GM12878 (cell line): Measurements from ENCODE around the gene GRM7. TPM values are rescaled to one million over a fixed set of nuclear protein-coding genes. Genes with fewer than 3 reads are reported as not detected.
A peak's percentile ranks its signal among the peaks of the same experiment; 100 is the strongest.

Experiments
- ASH2L ChIP-seq: fragments of 300-600, 200-600 bp; sonication (generic); IDR thresholded peaks from 2 replicates; pipeline ENCODE4 v1.6.1; 2017; ENCODE audit warnings: low read depth, mild to moderate bottlenecking, borderline replicate concordance
- BRCA1 ChIP-seq: IDR thresholded peaks from 2 replicates; pipeline ENCODE4 v1.6.1; 2011; ENCODE audit warnings: low read depth, low read length, improper control_type of control experiment
- EED ChIP-seq: sonication (generic); IDR thresholded peaks from 2 replicates; pipeline ENCODE4 v1.6.1; 2016; ENCODE audit warnings: antibody characterized with exemption, low read depth
- GABPA ChIP-seq: IDR thresholded peaks from 2 replicates; pipeline ENCODE4 v1.6.1; 2014; ENCODE audit warnings: antibody characterized with exemption, low read depth, mild to moderate bottlenecking, inconsistent platforms
- IKZF2 ChIP-seq, 2 experiments: fragments of 450-650 bp; IDR thresholded peaks; 2 replicates each; pipeline ENCODE4 v1.6.1; 2017; ENCODE audit warnings: mild to moderate bottlenecking in 2 of 2, moderate library complexity in 2 of 2
- IRF4 ChIP-seq: IDR thresholded peaks from 2 replicates; pipeline ENCODE4 v1.6.1; 2011; ENCODE audit warnings: low read depth, low read length
- JUND ChIP-seq: IDR thresholded peaks from 2 replicates; pipeline ENCODE4 v1.6.1; 2012; ENCODE audit warnings: low read depth, mild to moderate bottlenecking, low read length, improper control_type of control experiment, moderate library complexity
- KDM1A ChIP-seq: fragments of 200-600 bp; sonication (generic); IDR thresholded peaks from 2 replicates; pipeline ENCODE4 v1.6.1; 2016; ENCODE audit warnings: borderline replicate concordance
- MTA2 ChIP-seq: fragments of 450-650 bp; IDR thresholded peaks from 2 replicates; pipeline ENCODE4 v1.6.1; 2016; ENCODE audit warnings: low read depth, mild to moderate bottlenecking, moderate library complexity
- NFIC ChIP-seq: IDR thresholded peaks from 2 replicates; pipeline ENCODE4 v1.6.1; 2012; ENCODE audit warnings: low read depth, mild to moderate bottlenecking, inconsistent platforms, low read length, moderate library complexity
- NFYB ChIP-seq: IDR thresholded peaks from 2 replicates; pipeline ENCODE4 v1.6.1; 2011; ENCODE audit warnings: low read depth, mild to moderate bottlenecking, low read length, improper control_type of control experiment, moderate library complexity; ENCODE audit not compliant: insufficient read depth
- PBX3 ChIP-seq: IDR thresholded peaks from 2 replicates; pipeline ENCODE4 v1.6.1; 2011; ENCODE audit warnings: mild to moderate bottlenecking, low read depth, low read length, moderate library complexity; ENCODE audit not compliant: insufficient replicate concordance
- POLR2AphosphoS5 ChIP-seq: IDR thresholded peaks from 2 replicates; pipeline ENCODE4 v1.6.1; 2011; ENCODE audit warnings: mild to moderate bottlenecking, low read length, inconsistent platforms
- SRF ChIP-seq, 2 experiments: IDR thresholded peaks; 2 replicates each; pipeline ENCODE4 v1.6.1; 2011; ENCODE audit warnings: low read depth in 2 of 2, low read length in 2 of 2, mild to moderate bottlenecking in 1 of 2, moderate library complexity in 1 of 2
- STAT1 ChIP-seq: fragments of 450-650 bp; conservative IDR thresholded peaks from 2 replicates; pipeline ENCODE4 v1.6.1; 2014; ENCODE audit warnings: antibody characterized with exemption, mild to moderate bottlenecking
- TCF12 ChIP-seq: IDR thresholded peaks from 2 replicates; pipeline ENCODE4 v1.6.1; 2011; ENCODE audit warnings: low read depth, mild to moderate bottlenecking, low read length
- TCF3 ChIP-seq: IDR thresholded peaks from 2 replicates; pipeline ENCODE4 v1.6.1; 2012; ENCODE audit warnings: low read depth, mild to moderate bottlenecking, low read length, borderline replicate concordance; ENCODE audit not compliant: insufficient read depth
- TCF7 ChIP-seq: IDR thresholded peaks from 2 replicates; pipeline ENCODE4 v1.6.1; 2014; ENCODE audit warnings: antibody characterized with exemption, borderline replicate concordance
- ZZZ3 ChIP-seq: IDR thresholded peaks from 2 replicates; pipeline ENCODE4 v1.6.1; 2011; ENCODE audit warnings: low read depth; ENCODE audit not compliant: control insufficient read depth, insufficient read length
- polyA plus RNA-seq, 11 experiments: library from polyadenylated mRNA; depleted of rRNA in 4 of 11; unstranded in 6 of 11; stranded (reverse) in 5 of 11; fragments of >200 nt; fragmentation: Nextera tagmentation in 4 of 11; fragmentation: Illumina TruSeq in 1 of 11; extraction: Ambion mirVana in 4 of 11; extraction: Trizol in 1 of 11; gene quantifications; 1 replicate in 1 of 11; 2 replicates in 10 of 11; pipeline versions ENCODE4 v1.2.1 to v1.2.3, GENCODE V29; 2011 to 2016; ENCODE audit warnings: inconsistent platforms in 2 of 11, missing spikeins in 2 of 11, low read depth in 1 of 11
- total RNA-seq, 4 experiments: library from RNA; depleted of rRNA in 3 of 4; stranded (reverse); fragments of >200 nt in 3 of 4; fragmentation: Illumina TruSeq in 1 of 4; extraction: Trizol in 1 of 4; gene quantifications; 2 replicates each; pipeline versions ENCODE4 v1.2.1 to v1.2.3, GENCODE V29; 2013 to 2021
- TF ChIP-seq, protein P1 (sequence below): fragments of 450-650 bp; IDR thresholded peaks from 2 replicates; pipeline ENCODE4 v1.6.1; 2016; ENCODE audit warnings: mild to moderate bottlenecking
- TF ChIP-seq, protein P2 (sequence below): fragments of 450-650 bp; IDR thresholded peaks from 2 replicates; pipeline ENCODE4 v1.6.1; 2016; ENCODE audit warnings: mild to moderate bottlenecking, moderate library complexity, borderline replicate concordance
- TF ChIP-seq, protein P3 (sequence below): fragments of 450-650 bp; IDR thresholded peaks from 2 replicates; pipeline ENCODE4 v1.6.1; 2018; ENCODE audit warnings: borderline replicate concordance, mild to moderate bottlenecking; ENCODE audit not compliant: partially characterized antibody

The GRM7 gene
- total and polyA plus RNA-seq, 10 of the 15 experiments (the other 5 are each of a cell fraction or from before 2014, with no cell fraction given), result not detected

DNA sequence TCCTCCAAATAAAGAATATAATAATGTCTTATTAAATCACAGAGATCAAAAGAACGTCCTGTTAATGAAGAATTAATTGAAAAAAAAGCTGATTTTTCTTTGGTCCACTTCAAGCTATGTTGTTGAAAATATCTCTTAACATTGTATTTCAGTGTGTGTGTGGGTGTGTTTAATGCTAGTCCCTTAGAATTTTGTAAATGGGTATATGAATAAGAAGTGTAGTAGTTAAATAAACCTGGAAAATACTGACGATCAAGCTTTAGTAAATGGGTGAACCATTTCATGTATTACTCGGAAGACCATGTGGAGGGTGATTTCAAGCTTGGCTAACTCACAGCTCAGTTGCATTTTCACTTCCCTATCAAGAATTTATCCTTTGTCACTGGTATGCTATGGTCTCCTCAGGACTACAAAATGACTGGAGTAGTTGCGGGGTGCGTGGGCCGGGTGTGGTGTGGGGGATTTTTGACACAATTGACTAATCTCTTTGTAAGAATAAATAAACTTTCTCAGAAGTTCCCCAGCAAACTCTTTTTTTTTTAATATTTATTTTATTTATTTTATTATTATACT is 586.4 kb downstream of the GRM7 start (continued):
- TF ChIP-seq GABPA (no peak), MTA2 (peak; percentile 79), TCF12 (no peak), ASH2L (no peak), SRF (IDR thresholded peaks at IDR 0.05; ENCODE audit: low read depth in 2 of 2, low read length in 2 of 2) (no peak), TCF7 (no peak), POLR2AphosphoS5 (no peak), NFYB (no peak), STAT1 (no peak), BRCA1 (no peak), TCF3 (no peak), JUND (no peak), EED (peak; percentile 67), IKZF2 (IDR thresholded peaks at IDR 0.05) (peak; percentile 75 to 85), NFIC (peak; percentile 57; the same call in 1 of the 2 replicates), PBX3 (no peak), ZZZ3 (no peak), KDM1A (no peak), IRF4 (peak; percentile 71; the same call in 1 of the 2 replicates)
- TF ChIP-seq, protein P1, sequence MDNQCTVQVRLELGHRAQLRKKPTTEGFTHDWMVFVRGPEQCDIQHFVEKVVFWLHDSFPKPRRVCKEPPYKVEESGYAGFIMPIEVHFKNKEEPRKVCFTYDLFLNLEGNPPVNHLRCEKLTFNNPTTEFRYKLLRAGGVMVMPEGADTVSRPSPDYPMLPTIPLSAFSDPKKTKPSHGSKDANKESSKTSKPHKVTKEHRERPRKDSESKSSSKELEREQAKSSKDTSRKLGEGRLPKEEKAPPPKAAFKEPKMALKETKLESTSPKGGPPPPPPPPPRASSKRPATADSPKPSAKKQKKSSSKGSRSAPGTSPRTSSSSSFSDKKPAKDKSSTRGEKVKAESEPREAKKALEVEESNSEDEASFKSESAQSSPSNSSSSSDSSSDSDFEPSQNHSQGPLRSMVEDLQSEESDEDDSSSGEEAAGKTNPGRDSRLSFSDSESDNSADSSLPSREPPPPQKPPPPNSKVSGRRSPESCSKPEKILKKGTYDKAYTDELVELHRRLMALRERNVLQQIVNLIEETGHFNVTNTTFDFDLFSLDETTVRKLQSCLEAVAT, result 0 out of 2 replicates have a peak, but pooled peaks have one; percentile 20
- TF ChIP-seq, protein P2, sequence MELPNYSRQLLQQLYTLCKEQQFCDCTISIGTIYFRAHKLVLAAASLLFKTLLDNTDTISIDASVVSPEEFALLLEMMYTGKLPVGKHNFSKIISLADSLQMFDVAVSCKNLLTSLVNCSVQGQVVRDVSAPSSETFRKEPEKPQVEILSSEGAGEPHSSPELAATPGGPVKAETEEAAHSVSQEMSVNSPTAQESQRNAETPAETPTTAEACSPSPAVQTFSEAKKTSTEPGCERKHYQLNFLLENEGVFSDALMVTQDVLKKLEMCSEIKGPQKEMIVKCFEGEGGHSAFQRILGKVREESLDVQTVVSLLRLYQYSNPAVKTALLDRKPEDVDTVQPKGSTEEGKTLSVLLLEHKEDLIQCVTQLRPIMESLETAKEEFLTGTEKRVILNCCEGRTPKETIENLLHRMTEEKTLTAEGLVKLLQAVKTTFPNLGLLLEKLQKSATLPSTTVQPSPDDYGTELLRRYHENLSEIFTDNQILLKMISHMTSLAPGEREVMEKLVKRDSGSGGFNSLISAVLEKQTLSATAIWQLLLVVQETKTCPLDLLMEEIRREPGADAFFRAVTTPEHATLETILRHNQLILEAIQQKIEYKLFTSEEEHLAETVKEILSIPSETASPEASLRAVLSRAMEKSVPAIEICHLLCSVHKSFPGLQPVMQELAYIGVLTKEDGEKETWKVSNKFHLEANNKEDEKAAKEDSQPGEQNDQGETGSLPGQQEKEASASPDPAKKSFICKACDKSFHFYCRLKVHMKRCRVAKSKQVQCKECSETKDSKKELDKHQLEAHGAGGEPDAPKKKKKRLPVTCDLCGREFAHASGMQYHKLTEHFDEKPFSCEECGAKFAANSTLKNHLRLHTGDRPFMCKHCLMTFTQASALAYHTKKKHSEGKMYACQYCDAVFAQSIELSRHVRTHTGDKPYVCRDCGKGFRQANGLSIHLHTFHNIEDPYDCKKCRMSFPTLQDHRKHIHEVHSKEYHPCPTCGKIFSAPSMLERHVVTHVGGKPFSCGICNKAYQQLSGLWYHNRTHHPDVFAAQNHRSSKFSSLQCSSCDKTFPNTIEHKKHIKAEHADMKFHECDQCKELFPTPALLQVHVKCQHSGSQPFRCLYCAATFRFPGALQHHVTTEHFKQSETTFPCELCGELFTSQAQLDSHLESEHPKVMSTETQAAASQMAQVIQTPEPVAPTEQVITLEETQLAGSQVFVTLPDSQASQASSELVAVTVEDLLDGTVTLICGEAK, result no peak
- TF ChIP-seq, protein P3, sequence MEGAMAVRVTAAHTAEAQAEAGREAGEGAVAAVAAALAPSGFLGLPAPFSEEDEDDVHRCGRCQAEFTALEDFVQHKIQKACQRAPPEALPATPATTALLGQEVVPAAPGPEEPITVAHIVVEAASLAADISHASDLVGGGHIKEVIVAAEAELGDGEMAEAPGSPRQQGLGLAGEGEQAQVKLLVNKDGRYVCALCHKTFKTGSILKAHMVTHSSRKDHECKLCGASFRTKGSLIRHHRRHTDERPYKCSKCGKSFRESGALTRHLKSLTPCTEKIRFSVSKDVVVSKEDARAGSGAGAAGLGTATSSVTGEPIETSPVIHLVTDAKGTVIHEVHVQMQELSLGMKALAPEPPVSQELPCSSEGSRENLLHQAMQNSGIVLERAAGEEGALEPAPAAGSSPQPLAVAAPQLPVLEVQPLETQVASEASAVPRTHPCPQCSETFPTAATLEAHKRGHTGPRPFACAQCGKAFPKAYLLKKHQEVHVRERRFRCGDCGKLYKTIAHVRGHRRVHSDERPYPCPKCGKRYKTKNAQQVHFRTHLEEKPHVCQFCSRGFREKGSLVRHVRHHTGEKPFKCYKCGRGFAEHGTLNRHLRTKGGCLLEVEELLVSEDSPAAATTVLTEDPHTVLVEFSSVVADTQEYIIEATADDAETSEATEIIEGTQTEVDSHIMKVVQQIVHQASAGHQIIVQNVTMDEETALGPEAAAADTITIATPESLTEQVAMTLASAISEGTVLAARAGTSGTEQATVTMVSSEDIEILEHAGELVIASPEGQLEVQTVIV, result no peak
